ENCODE measurements around the gene PRPF40B. TPM values are rescaled to one million over a fixed set of nuclear protein-coding genes. Genes with fewer than 3 reads are reported as not detected.

PRPF40B gene
- total RNA-seq, 1 experiment from 2014 or later, result 27.5 TPM

DNA sequence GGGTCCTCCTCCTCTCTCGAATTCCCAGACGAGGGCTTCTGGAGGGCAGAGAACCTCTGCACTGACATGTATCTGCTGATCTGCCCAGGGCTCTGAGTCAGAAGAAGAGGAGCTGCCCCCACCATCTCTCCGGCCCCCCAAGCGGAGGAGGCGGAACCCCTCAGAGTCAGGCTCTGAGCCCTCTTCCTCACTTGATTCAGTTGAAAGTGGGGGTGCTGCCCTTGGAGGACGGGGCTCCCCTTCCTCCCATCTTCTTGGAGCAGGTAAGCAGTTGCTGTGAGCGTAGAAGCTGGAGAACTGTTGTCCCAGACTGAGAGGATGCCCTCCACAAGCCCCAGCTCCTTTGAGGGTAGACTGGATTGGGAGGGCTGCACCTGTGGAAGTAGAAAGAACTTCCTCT, 19.8 kb downstream of the PRPF40B start:
- no peaks in the 10 kb centered on the region for H3K27me3 ChIP-seq (ENCODE audit: insufficient read depth, low read depth)

DNA sequence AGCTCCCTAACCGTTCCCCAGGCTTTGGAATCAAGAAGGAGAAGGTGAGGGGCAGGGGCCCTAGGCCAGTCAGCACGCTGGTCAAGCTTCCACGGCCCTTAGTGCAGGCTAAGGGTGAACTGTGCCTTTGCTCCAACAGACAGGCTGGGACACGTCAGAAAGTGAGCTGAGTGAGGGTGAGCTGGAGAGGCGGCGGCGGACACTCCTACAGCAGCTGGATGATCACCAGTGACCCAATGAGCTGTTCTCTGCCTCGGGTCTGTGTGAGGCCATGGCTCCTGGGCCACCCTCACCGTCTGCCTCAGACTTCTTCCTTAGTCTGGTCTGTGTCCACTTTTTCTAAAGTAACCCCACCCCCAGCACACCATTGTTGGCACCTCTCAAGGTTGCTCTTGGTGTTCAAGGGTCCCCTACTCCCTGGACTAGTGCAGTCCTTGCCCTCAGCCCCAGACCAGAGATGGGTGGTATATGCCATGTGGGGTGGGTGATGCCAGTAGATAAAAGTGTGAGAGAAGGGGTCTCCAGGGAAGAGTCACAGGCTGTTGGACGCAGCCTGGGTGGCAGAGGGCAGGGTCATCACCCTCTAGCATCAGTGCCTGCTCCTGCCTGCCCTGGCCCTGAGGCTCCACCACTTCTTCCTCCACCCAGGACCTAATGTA, 20.7 kb downstream of the PRPF40B start:
- Histone ChIP-seq H3K9me3 (ENCODE audit: insufficient read depth, low read depth) (no peaks in the 10 kb centered on the region), H3K27ac (no peak overlapping the region), H3K79me2 (ENCODE audit: low read depth) (no peaks in the 10 kb centered on the region), H3K9me2 (ENCODE audit: insufficient read depth) (no peaks in the 10 kb centered on the region), H3K4me3 (no peak overlapping the region), H3K27me3 (ENCODE audit: insufficient read depth, low read depth) (no peaks in the 10 kb centered on the region), H3K4me1 (replicated peaks; ENCODE audit: insufficient read depth) (peaks cover 19% of the 10 kb centered on the region), H3K36me3 (ENCODE audit: low read depth) (no peaks in the 10 kb centered on the region), H3F3A (ENCODE audit: insufficient read depth, low read depth) (peaks cover 21% of the 10 kb centered on the region; the same call in 1 of the 2 replicates), H2AFZ (no peak overlapping the region), H4K20me1 (ENCODE audit: insufficient read depth) (no peaks in the 10 kb centered on the region), H3K4me2 (no peak overlapping the region)
- CTCF ChIA-PET, result interaction anchor here (0.6 to 2.0 kb wide), 4 partner anchors 20 to 98 kb away, joined by 3 to 20 read pairs (median 3); partner anchors contain the start of genes FMNL3 and TMBIM6
- no peak for DNase-seq
- TF ChIP-seq, protein P1, sequence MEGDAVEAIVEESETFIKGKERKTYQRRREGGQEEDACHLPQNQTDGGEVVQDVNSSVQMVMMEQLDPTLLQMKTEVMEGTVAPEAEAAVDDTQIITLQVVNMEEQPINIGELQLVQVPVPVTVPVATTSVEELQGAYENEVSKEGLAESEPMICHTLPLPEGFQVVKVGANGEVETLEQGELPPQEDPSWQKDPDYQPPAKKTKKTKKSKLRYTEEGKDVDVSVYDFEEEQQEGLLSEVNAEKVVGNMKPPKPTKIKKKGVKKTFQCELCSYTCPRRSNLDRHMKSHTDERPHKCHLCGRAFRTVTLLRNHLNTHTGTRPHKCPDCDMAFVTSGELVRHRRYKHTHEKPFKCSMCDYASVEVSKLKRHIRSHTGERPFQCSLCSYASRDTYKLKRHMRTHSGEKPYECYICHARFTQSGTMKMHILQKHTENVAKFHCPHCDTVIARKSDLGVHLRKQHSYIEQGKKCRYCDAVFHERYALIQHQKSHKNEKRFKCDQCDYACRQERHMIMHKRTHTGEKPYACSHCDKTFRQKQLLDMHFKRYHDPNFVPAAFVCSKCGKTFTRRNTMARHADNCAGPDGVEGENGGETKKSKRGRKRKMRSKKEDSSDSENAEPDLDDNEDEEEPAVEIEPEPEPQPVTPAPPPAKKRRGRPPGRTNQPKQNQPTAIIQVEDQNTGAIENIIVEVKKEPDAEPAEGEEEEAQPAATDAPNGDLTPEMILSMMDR (conservative IDR thresholded peaks at IDR 0.05), result no peak
- no peak for TF ChIP-seq EZH2 (IDR thresholded peaks at IDR 0.05; ENCODE audit: low read depth)
- no TSS peak for BruUV-seq (replicated peaks)
- intact Hi-C loops (cut with micrococcal nuclease; ENCODE audit: unreplicated experiment), result loop anchor here (1.0 to 10.0 kb wide), 5 partner anchors 19 to 411 kb away; partner anchors contain the start of genes ASIC1 and FMNL3
- POLR2A ChIA-PET (ENCODE audit: unreplicated experiment), result no interaction called here

More for the DNA sequence above, 19.8 kb downstream of the PRPF40B start:
- H4K20me1 ChIP-seq (ENCODE audit: insufficient read depth), result no peaks in the 10 kb centered on the region
- H3K36me3 ChIP-seq (ENCODE audit: low read depth), result no peaks in the 10 kb centered on the region
- intact Hi-C loops (cut with micrococcal nuclease; ENCODE audit: unreplicated experiment), result loop anchor here (2.0 to 10.0 kb wide), 4 partner anchors 18 to 412 kb away; partner anchors contain the start of gene ASIC1
- H3F3A ChIP-seq (ENCODE audit: insufficient read depth, low read depth), result peaks cover 21% of the 10 kb centered on the region; the same call in 1 of the 2 replicates
- POLR2A ChIA-PET (ENCODE audit: unreplicated experiment), result no interaction called here
- H3K79me2 ChIP-seq (ENCODE audit: low read depth), result no peaks in the 10 kb centered on the region
- TSS peak; percentile 21 for BruUV-seq (replicated peaks)
- peaks cover 19% of the 10 kb centered on the region for H3K4me1 ChIP-seq (replicated peaks; ENCODE audit: insufficient read depth)
- no peaks in the 10 kb centered on the region for H3K9me3 ChIP-seq (ENCODE audit: insufficient read depth, low read depth)
- CTCF ChIA-PET, result interaction anchor here (0.8 to 1.2 kb wide), 2 partner anchors 19 to 98 kb away, joined by 3 read pairs; partner anchors contain the start of gene TMBIM6
- no peak overlapping the region for H2AFZ ChIP-seq
- peak overlapping the region; percentile 25; the same call in 1 of the 2 replicates for H3K4me2 ChIP-seq
- DNase-seq, result no peak
- H3K9me2 ChIP-seq (ENCODE audit: insufficient read depth), result no peaks in the 10 kb centered on the region
- TF ChIP-seq, protein P1 (conservative IDR thresholded peaks at IDR 0.05), result no peak
- no peak for TF ChIP-seq EZH2 (IDR thresholded peaks at IDR 0.05; ENCODE audit: low read depth)
- no peak overlapping the region for H3K4me3 ChIP-seq
- peak overlapping the region; percentile 78 for H3K27ac ChIP-seq

DNA sequence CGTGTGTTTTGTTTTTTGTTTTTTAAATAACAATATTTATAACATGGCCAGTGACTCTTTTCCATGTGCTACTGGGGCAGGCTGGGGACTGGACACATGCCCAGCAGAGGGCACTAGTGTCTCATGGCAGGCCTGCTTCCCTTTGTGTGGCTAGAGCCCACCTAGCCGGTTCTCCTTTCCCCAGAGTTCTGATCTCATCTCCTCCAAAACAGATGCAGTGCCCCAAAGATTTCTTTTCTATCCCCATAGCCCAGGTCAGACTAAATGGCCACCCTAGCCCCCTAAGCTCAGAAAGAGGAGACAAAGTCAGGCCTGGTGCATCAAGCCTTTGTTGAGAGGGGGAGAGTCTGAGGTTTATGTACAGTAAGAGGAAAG, 21.2 kb downstream of the PRPF40B start:
- H3K9me2 ChIP-seq (ENCODE audit: insufficient read depth), result no peaks in the 10 kb centered on the region
- no peaks in the 10 kb centered on the region for H3K9me3 ChIP-seq (ENCODE audit: insufficient read depth, low read depth)
- intact Hi-C loops (cut with micrococcal nuclease; ENCODE audit: unreplicated experiment), result loop anchor here (1.0 to 10.0 kb wide), 4 partner anchors 63 to 410 kb away; partner anchors contain the start of genes ASIC1 and FMNL3
- peaks cover 19% of the 10 kb centered on the region for H3K4me1 ChIP-seq (replicated peaks; ENCODE audit: insufficient read depth)
- TF ChIP-seq, protein P1 (conservative IDR thresholded peaks at IDR 0.05), result peak; percentile 90
- no peak for TF ChIP-seq EZH2 (IDR thresholded peaks at IDR 0.05; ENCODE audit: low read depth)
- peaks cover 21% of the 10 kb centered on the region; the same call in 1 of the 2 replicates for H3F3A ChIP-seq (ENCODE audit: insufficient read depth, low read depth)
- no peak overlapping the region for H2AFZ ChIP-seq
- H3K27ac ChIP-seq, result no peak overlapping the region
- peak; percentile 39 to 68 for DNase-seq
- POLR2A ChIA-PET (ENCODE audit: unreplicated experiment), result no interaction called here
- no peaks in the 10 kb centered on the region for H3K79me2 ChIP-seq (ENCODE audit: low read depth)
- H3K27me3 ChIP-seq (ENCODE audit: insufficient read depth, low read depth), result no peaks in the 10 kb centered on the region
- CTCF ChIA-PET, result interaction anchor here (0.6 to 2.0 kb wide), 5 partner anchors 18 to 62 kb away, joined by 3 to 20 read pairs (median 5); partner anchors contain the start of gene FMNL3
- H3K36me3 ChIP-seq (ENCODE audit: low read depth), result no peaks in the 10 kb centered on the region
- no peak overlapping the region for H3K4me3 ChIP-seq
- H4K20me1 ChIP-seq (ENCODE audit: insufficient read depth), result no peaks in the 10 kb centered on the region
- BruUV-seq (replicated peaks), result no TSS peak
- no peak overlapping the region for H3K4me2 ChIP-seq
